ENCODE results near the gene GLCCI1.

GRCh38 chr7:7956531-7957128, 12.0 kb upstream of the GLCCI1 start:
- TF ChIP-seq ZNF253 (CRISPR knock-in tag; IDR thresholded peaks at IDR 0.05; ENCODE audit: borderline replicate concordance): no peak
- TF ChIP-seq POLR2A (IDR thresholded peaks at IDR 0.05; ENCODE audit: insufficient read depth in 1 of 2, low read depth in 2 of 2, low read length in 2 of 2): no peak
- no peak for TF ChIP-seq GABPB1 (CRISPR knock-in tag; IDR thresholded peaks at IDR 0.05)
- TF ChIP-seq, protein P1, sequence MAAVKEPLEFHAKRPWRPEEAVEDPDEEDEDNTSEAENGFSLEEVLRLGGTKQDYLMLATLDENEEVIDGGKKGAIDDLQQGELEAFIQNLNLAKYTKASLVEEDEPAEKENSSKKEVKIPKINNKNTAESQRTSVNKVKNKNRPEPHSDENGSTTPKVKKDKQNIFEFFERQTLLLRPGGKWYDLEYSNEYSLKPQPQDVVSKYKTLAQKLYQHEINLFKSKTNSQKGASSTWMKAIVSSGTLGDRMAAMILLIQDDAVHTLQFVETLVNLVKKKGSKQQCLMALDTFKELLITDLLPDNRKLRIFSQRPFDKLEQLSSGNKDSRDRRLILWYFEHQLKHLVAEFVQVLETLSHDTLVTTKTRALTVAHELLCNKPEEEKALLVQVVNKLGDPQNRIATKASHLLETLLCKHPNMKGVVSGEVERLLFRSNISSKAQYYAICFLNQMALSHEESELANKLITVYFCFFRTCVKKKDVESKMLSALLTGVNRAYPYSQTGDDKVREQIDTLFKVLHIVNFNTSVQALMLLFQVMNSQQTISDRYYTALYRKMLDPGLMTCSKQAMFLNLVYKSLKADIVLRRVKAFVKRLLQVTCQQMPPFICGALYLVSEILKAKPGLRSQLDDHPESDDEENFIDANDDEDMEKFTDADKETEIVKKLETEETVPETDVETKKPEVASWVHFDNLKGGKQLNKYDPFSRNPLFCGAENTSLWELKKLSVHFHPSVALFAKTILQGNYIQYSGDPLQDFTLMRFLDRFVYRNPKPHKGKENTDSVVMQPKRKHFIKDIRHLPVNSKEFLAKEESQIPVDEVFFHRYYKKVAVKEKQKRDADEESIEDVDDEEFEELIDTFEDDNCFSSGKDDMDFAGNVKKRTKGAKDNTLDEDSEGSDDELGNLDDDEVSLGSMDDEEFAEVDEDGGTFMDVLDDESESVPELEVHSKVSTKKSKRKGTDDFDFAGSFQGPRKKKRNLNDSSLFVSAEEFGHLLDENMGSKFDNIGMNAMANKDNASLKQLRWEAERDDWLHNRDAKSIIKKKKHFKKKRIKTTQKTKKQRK (IDR thresholded peaks at IDR 0.05; ENCODE audit: low read length): no peak
- TF ChIP-seq, protein P2, sequence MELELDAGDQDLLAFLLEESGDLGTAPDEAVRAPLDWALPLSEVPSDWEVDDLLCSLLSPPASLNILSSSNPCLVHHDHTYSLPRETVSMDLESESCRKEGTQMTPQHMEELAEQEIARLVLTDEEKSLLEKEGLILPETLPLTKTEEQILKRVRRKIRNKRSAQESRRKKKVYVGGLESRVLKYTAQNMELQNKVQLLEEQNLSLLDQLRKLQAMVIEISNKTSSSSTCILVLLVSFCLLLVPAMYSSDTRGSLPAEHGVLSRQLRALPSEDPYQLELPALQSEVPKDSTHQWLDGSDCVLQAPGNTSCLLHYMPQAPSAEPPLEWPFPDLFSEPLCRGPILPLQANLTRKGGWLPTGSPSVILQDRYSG (CRISPR knock-in tag; IDR thresholded peaks at IDR 0.05): no peak
- TF ChIP-seq TEAD2 (CRISPR knock-in tag; IDR thresholded peaks at IDR 0.05): no peak
- TF ChIP-seq CTCF (CRISPR knock-in tag; IDR thresholded peaks at IDR 0.05): no peak
- TF ChIP-seq MXI1 (IDR thresholded peaks at IDR 0.05; ENCODE audit: borderline replicate concordance, low read depth, low read length): no peak
- no peak for TF ChIP-seq HNF4A (CRISPR knock-in tag; IDR thresholded peaks at IDR 0.05)
- no peak for TF ChIP-seq ELF4 (CRISPR knock-in tag; IDR thresholded peaks at IDR 0.05; ENCODE audit: borderline replicate concordance)
